HG03139 (cell line): ENCODE measurements around the gene SELENOT.
"Not testable (repeated sequence)": the region's sequence is repeated elsewhere in the genome, so short reads cannot be mapped to it uniquely, and the experiment has no call there.

Source experiments
- ATAC-seq: cut with Tn5 transposase; IDR thresholded peaks from one replicate; pipeline ENCODE4 v1.9.1; 2021; ENCODE audit not compliant: unreplicated experiment

Gene SELENOT

GRCh38 chr3:150603153-150603979 is at the start of gene SELENOT:
Gene SELENOT (plus strand): TSS chr3:150603321. CDS start chr3:150603363, 42 bp downstream.
- peak; percentile 53 for ATAC-seq

DNA sequence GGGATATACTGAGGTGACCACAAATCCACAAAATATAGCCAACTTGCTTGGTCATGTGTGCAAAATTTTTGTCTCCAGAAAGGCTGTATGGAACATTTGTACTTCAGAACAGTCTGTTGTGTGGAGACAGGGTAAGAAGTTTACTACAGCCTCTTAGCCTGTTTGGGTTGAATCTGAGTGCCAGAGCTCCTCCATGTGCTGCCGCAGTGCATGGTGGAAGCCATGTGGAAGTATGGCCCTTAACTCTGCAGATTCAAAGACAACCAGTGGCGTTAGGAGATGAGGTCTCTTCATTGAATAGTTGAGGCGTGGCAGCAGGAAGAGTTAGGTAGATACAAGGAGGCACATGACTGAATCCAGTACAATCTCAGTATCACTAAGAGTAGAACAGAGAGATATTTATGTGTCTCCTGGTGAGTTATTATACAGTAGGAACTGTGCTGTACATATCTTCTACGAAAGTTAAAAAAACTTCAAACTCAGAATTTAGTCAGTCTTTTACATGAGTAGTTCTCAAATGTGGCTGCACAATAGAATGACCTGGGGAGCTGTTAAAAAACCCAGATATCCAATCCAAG is 47.2 kb upstream of the SELENOT start:
- ATAC-seq = no peak

GRCh38 chr3:150556792-150557191 is 46.3 kb upstream of the SELENOT start:
- no peak for ATAC-seq

- ATAC-seq = no peak
Observed at GRCh38 chr3:150557725-150558124, 45.4 kb upstream of the SELENOT start.

- no peak for ATAC-seq
Observed at GRCh38 chr3:150564243-150564642, 38.9 kb upstream of the SELENOT start.

DNA sequence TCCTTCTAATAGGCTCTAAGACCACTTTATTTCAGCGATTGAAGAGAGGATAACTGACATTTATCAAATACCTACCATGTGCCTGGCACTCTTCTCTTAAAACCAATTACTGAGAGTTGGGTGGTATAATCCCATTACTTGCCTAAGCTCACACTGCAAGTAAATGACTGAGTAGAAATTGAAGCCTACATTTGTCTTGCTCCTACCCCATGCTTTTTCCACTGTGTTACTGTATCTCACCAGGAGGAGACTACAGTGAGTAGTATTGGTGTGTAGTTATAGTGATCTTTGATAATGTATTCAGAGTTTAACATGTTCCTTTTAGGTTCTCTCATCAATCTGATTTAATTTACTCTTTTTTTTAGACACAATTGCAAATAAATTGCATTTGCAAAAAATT is 35.8 kb upstream of the SELENOT start:
- no peak for ATAC-seq

- ATAC-seq = no peak
Observed at GRCh38 chr3:150577855-150578254, 25.3 kb upstream of the SELENOT start.

- no peak for ATAC-seq
Observed at GRCh38 chr3:150581174-150581573, 21.9 kb upstream of the SELENOT start.

GRCh38 chr3:150582620-150583019 is 20.5 kb upstream of the SELENOT start:
- ATAC-seq = no peak

DNA sequence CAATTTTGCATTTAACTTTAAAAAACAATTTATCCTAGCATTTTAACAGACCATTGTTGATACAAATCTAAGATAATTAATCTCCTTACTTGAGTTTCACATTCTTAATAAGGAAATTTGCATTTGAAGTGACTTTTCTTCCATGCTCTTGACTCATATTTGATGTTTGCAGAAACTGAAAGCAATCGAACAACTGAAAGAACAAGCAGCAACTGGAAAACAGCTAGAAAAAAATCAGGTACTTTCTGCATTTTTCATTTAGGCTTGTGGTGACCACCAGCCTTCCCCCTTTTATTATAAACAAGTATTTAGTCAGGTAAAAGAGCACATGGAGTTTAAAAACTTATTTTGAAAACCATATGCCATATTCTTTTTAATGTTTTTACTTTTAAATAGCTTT is 20.1 kb upstream of the SELENOT start:
- ATAC-seq = peak; percentile 61

- no peak for ATAC-seq
Observed at GRCh38 chr3:150588027-150588830, 14.9 kb upstream of the SELENOT start.

DNA sequence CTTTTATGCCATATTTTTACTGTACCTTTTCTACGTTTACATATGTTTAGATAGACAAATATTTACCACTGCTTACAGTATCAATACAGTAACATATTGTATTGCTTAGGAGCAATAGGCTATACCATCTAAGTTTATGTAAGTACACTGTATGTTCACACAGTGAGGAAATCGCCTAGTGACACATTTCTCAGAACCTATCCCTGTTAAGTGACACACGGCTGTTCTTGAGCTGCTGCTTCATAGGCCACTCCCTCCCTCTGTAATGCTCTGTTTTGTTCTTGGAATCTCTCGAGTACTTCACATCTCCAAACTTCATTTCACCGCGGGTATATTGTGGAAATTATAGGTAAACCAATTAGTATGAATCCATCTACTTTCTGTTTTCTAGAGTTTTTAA is 13.4 kb upstream of the SELENOT start:
- no peak for ATAC-seq

GRCh38 chr3:150594150-150594549 is 9.0 kb upstream of the SELENOT start:
- ATAC-seq = no peak

- ATAC-seq = no peak
Observed at GRCh38 chr3:150597646-150598045, 5.5 kb upstream of the SELENOT start.

- no peak for ATAC-seq
Observed at GRCh38 chr3:150599611-150600297, 3.4 kb upstream of the SELENOT start.

DNA sequence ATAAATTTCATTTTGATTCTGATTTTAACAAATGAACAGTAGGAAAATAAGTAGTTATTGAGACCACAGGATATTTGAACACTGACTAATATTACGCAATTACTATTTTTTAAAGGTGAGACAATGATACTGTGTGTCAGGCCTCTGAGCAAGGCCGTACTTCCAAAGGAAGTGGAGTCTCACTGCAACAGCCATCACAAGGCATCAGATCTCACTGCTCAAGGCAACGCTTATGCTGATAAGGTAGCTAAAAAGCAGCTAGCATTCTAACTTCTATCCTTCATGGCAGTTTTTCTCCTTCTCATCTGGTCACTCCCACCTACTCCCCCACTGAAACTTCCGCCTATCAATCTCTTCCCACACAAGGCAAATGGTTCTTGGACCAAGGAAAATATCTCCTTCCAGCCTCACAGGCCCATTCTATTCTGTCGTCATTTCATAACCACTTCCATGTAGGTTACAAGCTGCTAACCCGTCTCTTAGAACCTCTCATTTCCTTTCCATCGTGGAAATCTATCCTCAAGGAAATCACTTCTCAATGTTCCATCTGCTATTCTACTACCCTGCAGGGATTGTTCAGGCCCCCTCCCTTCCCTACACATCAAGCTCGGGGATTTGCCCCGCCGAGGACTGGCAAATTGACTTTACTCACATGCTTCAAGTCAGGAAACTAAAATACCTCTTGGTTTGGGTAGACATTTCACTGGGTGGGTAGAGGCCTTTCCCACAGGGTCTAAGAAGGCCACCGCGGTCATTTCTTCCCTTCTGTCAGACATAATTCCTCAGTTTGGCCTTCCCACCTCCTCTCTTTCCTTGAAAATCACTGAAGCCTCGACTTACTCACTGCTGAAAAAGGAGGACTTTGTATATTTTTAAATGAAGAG is 2.2 kb upstream of the SELENOT start:
- ATAC-seq = not testable (repeated sequence)

DNA sequence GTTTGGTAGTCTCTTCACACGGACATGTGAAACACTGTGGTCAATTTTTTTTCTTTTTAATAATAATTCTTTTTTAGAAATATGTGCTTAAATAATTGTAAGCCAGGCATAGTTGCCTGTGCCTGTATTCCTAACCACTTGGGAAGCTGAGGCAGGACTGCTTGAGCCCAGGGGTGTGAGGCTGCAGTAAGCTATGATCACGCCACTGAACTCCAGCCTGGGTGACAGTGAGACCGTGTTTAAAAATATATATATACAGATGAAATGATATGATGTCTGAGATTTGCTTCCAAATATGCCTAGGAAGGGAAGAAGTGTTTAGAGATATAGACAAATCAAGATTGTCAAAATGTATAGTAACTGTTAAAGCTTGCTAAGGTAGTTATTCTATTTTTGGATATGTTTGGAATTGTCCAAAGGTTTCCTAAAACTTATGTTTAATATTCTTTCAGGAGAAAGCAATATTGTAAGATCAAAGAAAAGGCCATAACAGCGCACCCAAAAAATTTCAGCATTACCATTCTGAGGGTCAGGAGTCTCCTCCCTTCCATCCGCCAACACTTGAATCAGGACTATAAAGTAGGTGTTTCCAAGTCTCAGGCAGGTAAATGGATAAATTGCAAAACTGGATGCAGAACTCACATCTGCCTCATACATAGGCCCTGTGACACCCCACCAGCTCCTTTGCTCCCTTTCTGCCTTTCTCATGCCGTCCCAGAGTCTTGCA is 532 bp upstream of the SELENOT start:
- ATAC-seq = peak; percentile 11

- ATAC-seq = peak; percentile 3
Observed at GRCh38 chr3:150603980-150604319, 829 bp downstream of the SELENOT start.

- no peak for ATAC-seq
Observed at GRCh38 chr3:150605998-150606641, 3.0 kb downstream of the SELENOT start.
